HCT116 (cell line): ENCODE data around the gene DIS3L2. TPM values are rescaled to one million over a fixed set of nuclear protein-coding genes. Genes with fewer than 3 reads are reported as not detected.
"Not testable (repeated sequence)": the region's sequence is repeated elsewhere in the genome, so short reads cannot be mapped to it uniquely, and the experiment has no call there.

Source experiments
- ATAC-seq: fragments of 200-7000 bp; cut with Tn5 transposase; 2 replicates; pipeline ENCODE4 v1.9.1; 2020; ENCODE audit warnings: mild to moderate bottlenecking, moderate library complexity
- BruUV-seq: library from RNA; stranded (reverse); fragments of 400-500 nt; replicated peaks from 2 replicates; lab custom pipeline; 2021; lab: Mats Ljungman, UMichigan
- CTCF ChIA-PET: fragments of 300-600 bp; sonication (Branson Sonifier 250); formaldehyde crosslinking; loops from one replicate; lab custom pipeline; 2021; ENCODE audit warnings: antibody characterized with exemption; lab: Charles Lee
- POLR2A ChIA-PET: fragments of 300-600, 350-600 bp; sonication (Branson Sonifier 250); formaldehyde crosslinking; loops from one replicate; lab custom pipeline; 2021; ENCODE audit warnings: antibody characterized with exemption; lab: Charles Lee
- RAD21 ChIA-PET, 2 experiments: fragments of 300-600 bp; sonication (Branson Sonifier 250); formaldehyde crosslinking; loops; one replicate each; lab custom pipeline; 2023; ENCODE audit warnings: low total read pairs in 2 of 2; ENCODE audit not compliant: uncharacterized antibody in 2 of 2, unreplicated experiment in 2 of 2, low non-redundant PET in 1 of 2; lab: Charles Lee
- DNase-seq: peaks from one replicate; pipeline ENCODE4 v3.0.0-alpha.2; 2010; ENCODE audit warnings: low read depth, low spot score
- H2AFZ ChIP-seq: fragments of 200-600 bp; shearing (Covaris generic), sonication (generic); 2 replicates; pipeline ENCODE4 v1.6.1; 2017; ENCODE audit warnings: low read depth, mixed run types, mixed read lengths, antibody characterized with exemption, low read length; ENCODE audit not compliant: poor library complexity, severe bottlenecking
- H3K27ac ChIP-seq: 2 replicates; pipeline ENCODE4 v1.5.1; 2012; ENCODE audit warnings: low read depth, low read length
- H3K27me3 ChIP-seq: fragments of 200-600 bp; sonication (generic); 2 replicates; pipeline ENCODE4 v1.6.1; 2016; ENCODE audit warnings: mixed run types, low read length, mixed read lengths; ENCODE audit not compliant: insufficient read depth
- H3K36me3 ChIP-seq, 2 experiments: fragments of 200-500 bp in 1 of 2; fragments of 200-600 bp in 1 of 2; sonication (Bioruptor generic) in 1 of 2; sonication (generic) in 1 of 2; 2 replicates each; pipeline versions ENCODE4 v1.5.1 to v1.6.1; 2014 to 2016; ENCODE audit warnings: low read length in 2 of 2, inconsistent platforms in 1 of 2, mixed read lengths in 1 of 2, mixed run types in 1 of 2; ENCODE audit not compliant: insufficient read depth in 2 of 2, control insufficient read depth in 1 of 2
- H3K4me1 ChIP-seq, 2 experiments: fragments of 200-600 bp in 1 of 2; sonication (generic) in 1 of 2; 2 replicates each; pipeline versions ENCODE4 v1.5.1 to v1.6.1; 2012 to 2017; ENCODE audit warnings: low read length in 2 of 2, inconsistent platforms in 1 of 2, mild to moderate bottlenecking in 1 of 2, mixed read lengths in 1 of 2, mixed run types in 1 of 2, moderate library complexity in 1 of 2; ENCODE audit not compliant: insufficient read depth in 2 of 2, control insufficient read depth in 1 of 2
- H3K4me2 ChIP-seq: fragments of 200-600 bp; sonication (generic); 2 replicates; pipeline ENCODE4 v1.6.1; 2017; ENCODE audit warnings: mixed run types, low read length, mixed read lengths
- H3K4me3 ChIP-seq, 2 experiments: fragments of 200-600 bp in 1 of 2; sonication (generic) in 1 of 2; replicated peaks in 1 of 2; 2 replicates each; pipeline ENCODE4 v1.5.1; 2011 to 2016; ENCODE audit warnings: low read length in 2 of 2, control low read depth in 1 of 2, low read depth in 1 of 2, mild to moderate bottlenecking in 1 of 2, mixed read lengths in 1 of 2, mixed run types in 1 of 2
- H3K79me2 ChIP-seq: fragments of 200-600 bp; sonication (generic); 2 replicates; pipeline ENCODE4 v1.6.1; 2017; ENCODE audit warnings: mild to moderate bottlenecking, mixed run types, low read length, moderate library complexity, mixed read lengths; ENCODE audit not compliant: insufficient read depth
- H3K9ac ChIP-seq: fragments of 200-600 bp; sonication (generic); 2 replicates; pipeline ENCODE4 v1.6.1; 2016; ENCODE audit warnings: low read length, mixed read lengths
- H3K9me2 ChIP-seq: fragments of 200-600 bp; sonication (generic), shearing (Covaris generic); 2 replicates; pipeline ENCODE4 v1.6.1; 2017; ENCODE audit warnings: mixed run types, mild to moderate bottlenecking, moderate library complexity; ENCODE audit not compliant: insufficient read depth
- H3K9me3 ChIP-seq, 2 experiments: fragments of 200-500 bp in 1 of 2; fragments of 200-600 bp in 1 of 2; sonication (Bioruptor generic) in 1 of 2; sonication (generic) in 1 of 2; 2 replicates each; pipeline ENCODE4 v1.6.1; 2014 to 2017; ENCODE audit warnings: low read length in 2 of 2, mixed read lengths in 2 of 2, inconsistent platforms in 1 of 2, low read depth in 1 of 2, mild to moderate bottlenecking in 1 of 2, mixed run types in 1 of 2, moderate library complexity in 1 of 2; ENCODE audit not compliant: control insufficient read depth in 1 of 2, insufficient read depth in 1 of 2
- H4K20me1 ChIP-seq: fragments of 200-600 bp; sonication (generic), shearing (Covaris generic); 2 replicates; pipeline ENCODE4 v1.6.1; 2017; ENCODE audit warnings: mixed run types, mild to moderate bottlenecking, moderate library complexity; ENCODE audit not compliant: insufficient read depth
- ATF3 ChIP-seq: IDR thresholded peaks from 2 replicates; pipeline ENCODE4 v1.6.1; 2012
- EGR1 ChIP-seq: IDR thresholded peaks from 2 replicates; pipeline ENCODE4 v1.6.1; 2012; ENCODE audit warnings: low read depth
- EZH2 ChIP-seq: fragments of 200-600 bp; sonication (generic); IDR thresholded peaks from 2 replicates; pipeline ENCODE4 v1.6.1; 2017; ENCODE audit warnings: antibody characterized with exemption, mixed run types
- JUND ChIP-seq: IDR thresholded peaks from 2 replicates; pipeline ENCODE4 v1.6.1; 2012
- POLR2A ChIP-seq: IDR thresholded peaks from 2 replicates; pipeline ENCODE4 v1.7.0; 2011; ENCODE audit warnings: borderline replicate concordance; ENCODE audit not compliant: insufficient read depth, insufficient read length; ENCODE audit errors: extremely low read depth
- POLR2AphosphoS5 ChIP-seq: IDR thresholded peaks from 2 replicates; pipeline ENCODE4 v1.6.1; 2011; ENCODE audit warnings: mild to moderate bottlenecking, low read depth, low read length, moderate library complexity
- REST ChIP-seq: IDR thresholded peaks from 2 replicates; pipeline ENCODE4 v1.6.1; 2012; ENCODE audit warnings: low read depth
- SIN3A ChIP-seq: IDR thresholded peaks from 2 replicates; pipeline ENCODE4 v1.6.1; 2012; ENCODE audit warnings: low read depth
- SP1 ChIP-seq: IDR thresholded peaks from 2 replicates; pipeline ENCODE4 v1.6.1; 2012; ENCODE audit warnings: low read depth
- TCF7L2 ChIP-seq: IDR thresholded peaks from 2 replicates; pipeline ENCODE4 v1.7.0; 2011; ENCODE audit warnings: borderline replicate concordance, inconsistent platforms; ENCODE audit not compliant: insufficient read depth, insufficient read length; ENCODE audit errors: extremely low read depth
- ZFX ChIP-seq: fragments of 450-650 bp; IDR thresholded peaks from 2 replicates; pipeline ENCODE4 v1.6.1; 2017
- ZNF274 ChIP-seq: fragments of 200-500 bp; sonication (Bioruptor generic); IDR thresholded peaks from 2 replicates; pipeline ENCODE4 v1.6.1; 2014; ENCODE audit warnings: mild to moderate bottlenecking, low read depth, low read length, inconsistent platforms
- intact Hi-C: fragments of 100-400 bp; cut with micrococcal nuclease; formaldehyde crosslinking; loops from 2 replicates; pipeline ENCODE4 v1.10.0; 2022
- total RNA-seq: library from RNA; stranded (reverse); gene quantifications from one replicate; pipeline ENCODE4 v1.2.1, GENCODE V29; 2021; ENCODE audit not compliant: unreplicated experiment

DIS3L2 gene
- total RNA-seq, 1 experiment from 2014 or later, result 42.5 TPM

GRCh38 chr2:232174662-232175061, 213.1 kb downstream of the DIS3L2 start:
- no TSS peak for BruUV-seq
- POLR2A ChIA-PET, result no interaction called here

GRCh38 chr2:232176587-232176986, 215.1 kb downstream of the DIS3L2 start:
- DNase-seq, H3K4me2 ChIP-seq, H4K20me1 ChIP-seq, BruUV-seq, H3K79me2 ChIP-seq, CTCF ChIA-PET, H3K4me1 ChIP-seq, H3K27ac ChIP-seq, H3K27me3 ChIP-seq, intact Hi-C loops, H3K4me3 ChIP-seq, H2AFZ ChIP-seq, H3K9me3 ChIP-seq, H3K9me2 ChIP-seq, ATAC-seq, H3K36me3 ChIP-seq, H3K9ac ChIP-seq, RAD21 ChIA-PET, POLR2A ChIA-PET: not testable (repeated sequence)

More at GRCh38 chr2:232174662-232175061, 213.1 kb downstream of the DIS3L2 start:
- Histone ChIP-seq H3K27me3 (no peaks in the 10 kb centered on the region), H2AFZ (no peak overlapping the region), H4K20me1 (no peaks in the 10 kb centered on the region), H3K36me3 (no peaks in the 10 kb centered on the region), H3K4me2 (no peak overlapping the region), H3K4me1 (no peaks in the 10 kb centered on the region), H3K9ac (no peak overlapping the region), H3K9me3 (no peaks in the 10 kb centered on the region), H3K9me2 (no peaks in the 10 kb centered on the region), H3K27ac (no peak overlapping the region), H3K4me3 (no peak overlapping the region), H3K79me2 (no peaks in the 10 kb centered on the region)
- no peak for DNase-seq
- ChIA-PET RAD21 (no interaction called here), CTCF (interaction anchor here (0.9 kb wide), 1 partner anchor 249 kb away, joined by 3 read pairs; no protein-coding TSS in a partner anchor)
- ATAC-seq, result no peak
- TF ChIP-seq SIN3A (no peak), EZH2 (no peak), TCF7L2 (no peak), ZNF274 (no peak), ATF3 (no peak), ZFX (no peak), REST (no peak), POLR2A (no peak), EGR1 (no peak), POLR2AphosphoS5 (no peak), JUND (no peak), SP1 (no peak)
- intact Hi-C loops, result no loop called here
